Non-pigmented ciliary epithelial cell (primary cell): ENCODE measurements around the gene DLD.
"Not testable (repeated sequence)": the region's sequence is repeated elsewhere in the genome, so short reads cannot be mapped to it uniquely, and the experiment has no call there.

Experiments used
- DNase-seq: peaks from one replicate; pipeline ENCODE4 v3.0.0-alpha.2; 2010; ENCODE audit warnings: low read depth

Gene DLD, protein sequence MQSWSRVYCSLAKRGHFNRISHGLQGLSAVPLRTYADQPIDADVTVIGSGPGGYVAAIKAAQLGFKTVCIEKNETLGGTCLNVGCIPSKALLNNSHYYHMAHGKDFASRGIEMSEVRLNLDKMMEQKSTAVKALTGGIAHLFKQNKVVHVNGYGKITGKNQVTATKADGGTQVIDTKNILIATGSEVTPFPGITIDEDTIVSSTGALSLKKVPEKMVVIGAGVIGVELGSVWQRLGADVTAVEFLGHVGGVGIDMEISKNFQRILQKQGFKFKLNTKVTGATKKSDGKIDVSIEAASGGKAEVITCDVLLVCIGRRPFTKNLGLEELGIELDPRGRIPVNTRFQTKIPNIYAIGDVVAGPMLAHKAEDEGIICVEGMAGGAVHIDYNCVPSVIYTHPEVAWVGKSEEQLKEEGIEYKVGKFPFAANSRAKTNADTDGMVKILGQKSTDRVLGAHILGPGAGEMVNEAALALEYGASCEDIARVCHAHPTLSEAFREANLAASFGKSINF

GRCh38 chr7:107890962-107891635 lies at the start of gene DLD:
Gene DLD, plus strand, starts transcription at chr7:107891183. Its CDS starts 68 bp downstream, at chr7:107891251.
- DNase-seq = peak; percentile 58

DNA sequence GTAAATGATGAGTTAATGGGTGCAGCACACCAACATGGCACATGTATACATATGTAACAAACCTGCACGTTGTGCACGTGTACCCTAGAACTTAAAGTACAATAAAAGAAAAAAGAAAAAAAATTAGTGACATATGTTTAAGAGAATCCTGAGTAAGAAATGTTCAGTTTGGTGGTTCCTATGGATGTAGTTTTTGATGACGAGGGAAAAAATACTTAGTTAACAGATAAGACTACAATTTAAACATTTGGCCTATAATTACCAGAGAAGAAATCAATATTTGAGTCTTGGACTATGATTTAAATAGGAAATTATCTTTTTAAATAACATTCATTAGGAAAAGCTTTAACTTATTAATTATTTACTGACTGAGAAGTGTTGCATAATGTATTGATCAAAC lies 48.8 kb upstream of the DLD start:
- DNase-seq = no peak

- DNase-seq = no peak
These were observed 47.8 kb upstream of the DLD start for GRCh38 chr7:107843184-107843583.

DNA sequence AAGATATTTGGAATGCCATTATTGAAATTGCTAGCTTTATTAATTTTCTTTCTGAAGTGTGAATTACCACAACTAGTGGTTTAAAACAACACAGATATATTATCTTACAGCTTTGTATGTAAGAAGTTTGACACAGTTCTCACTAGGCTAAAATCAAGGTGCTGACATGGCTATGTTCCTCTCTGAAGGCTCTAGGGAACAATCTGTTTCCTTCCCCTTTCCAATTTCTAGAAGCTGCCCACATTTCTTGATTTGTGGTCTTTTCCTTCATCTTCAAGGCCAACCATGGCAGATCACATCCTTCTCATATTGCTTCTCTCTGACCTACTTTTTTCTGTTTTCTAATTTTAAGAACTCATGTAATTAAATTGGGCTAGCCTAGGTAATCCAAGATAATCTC lies 44.7 kb upstream of the DLD start:
- no peak for DNase-seq

GRCh38 chr7:107847168-107847835 lies 43.7 kb upstream of the DLD start:
- no peak for DNase-seq

DNA sequence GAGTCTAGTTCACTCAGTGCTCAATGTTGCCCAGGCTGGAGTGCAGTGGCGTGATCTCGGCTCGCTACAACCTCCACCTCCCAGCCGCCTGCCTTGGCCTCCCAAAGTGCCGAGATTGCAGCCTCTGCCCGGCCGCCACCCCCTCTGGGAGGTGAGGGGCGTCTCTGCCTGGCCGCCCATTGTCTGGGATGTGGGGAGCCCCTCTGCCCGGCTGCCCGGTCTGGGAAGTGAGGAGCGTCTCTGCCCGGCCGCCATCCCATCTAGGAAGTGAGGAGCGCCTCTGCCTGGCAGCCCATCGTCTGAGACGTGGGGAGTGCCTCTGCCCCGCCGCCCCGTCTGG lies 43.2 kb upstream of the DLD start:
- not testable (repeated sequence) for DNase-seq

- DNase-seq = not testable (repeated sequence)
These were observed 42.8 kb upstream of the DLD start for GRCh38 chr7:107848211-107848610.

DNA sequence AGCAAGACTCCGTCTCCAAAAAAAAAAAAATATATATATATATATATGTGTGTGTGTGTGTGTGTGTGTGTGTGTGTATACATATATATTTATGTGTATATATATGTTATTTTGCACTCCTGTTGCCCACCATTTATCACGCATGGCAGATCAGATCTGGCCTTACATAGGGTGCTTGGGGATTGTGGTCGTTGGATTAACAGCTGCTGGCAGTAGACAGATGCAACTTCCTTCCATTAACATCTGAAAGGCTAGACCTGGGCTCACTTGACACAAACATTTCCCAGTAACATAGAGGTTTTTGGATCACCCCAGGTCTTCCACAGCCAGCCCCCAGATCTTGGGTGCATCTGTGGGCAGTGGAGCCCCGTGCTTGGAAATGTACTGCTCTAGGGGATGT lies 40.8 kb upstream of the DLD start:
- DNase-seq = no peak

DNA sequence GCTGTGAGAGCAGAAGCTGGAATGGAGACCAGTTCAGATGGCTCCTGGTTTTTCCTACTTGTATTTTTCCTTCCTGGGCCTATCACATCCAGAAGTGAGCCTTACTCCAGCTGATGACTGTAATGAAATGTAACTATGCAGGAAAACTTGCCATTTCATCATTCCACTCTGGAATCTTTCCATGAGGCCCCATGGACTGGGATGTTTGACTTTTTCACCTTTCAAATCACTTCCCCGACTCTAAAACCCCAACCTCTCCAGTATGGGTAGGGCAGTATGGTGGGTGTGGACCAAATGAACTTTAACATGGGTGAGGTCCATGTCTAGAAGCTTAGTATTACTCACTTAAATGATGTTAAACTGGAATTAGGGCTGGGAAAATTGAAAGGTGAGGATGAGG lies 40.3 kb upstream of the DLD start:
- DNase-seq = no peak

GRCh38 chr7:107854454-107854853 lies 36.5 kb upstream of the DLD start:
- DNase-seq = no peak

DNA sequence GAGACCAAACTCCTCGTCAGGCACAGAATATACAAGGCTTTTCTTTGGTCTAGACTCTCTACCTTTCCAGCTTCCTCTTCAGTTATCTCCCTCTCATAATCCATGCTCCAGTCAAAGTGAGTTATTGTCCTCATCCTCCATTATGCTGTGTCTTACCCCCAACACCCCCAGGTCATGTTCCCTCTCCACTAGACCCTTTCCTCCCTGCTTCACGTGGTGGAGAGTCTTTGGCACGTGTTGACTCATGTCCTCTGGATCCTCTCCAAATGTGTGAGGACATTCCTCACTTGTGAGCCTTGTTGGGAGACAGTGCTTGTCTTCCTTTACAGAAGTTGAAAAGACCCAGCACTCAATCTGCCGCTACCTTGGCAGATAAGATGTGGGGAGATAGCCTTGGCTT lies 36.0 kb upstream of the DLD start:
- DNase-seq = no peak

DNA sequence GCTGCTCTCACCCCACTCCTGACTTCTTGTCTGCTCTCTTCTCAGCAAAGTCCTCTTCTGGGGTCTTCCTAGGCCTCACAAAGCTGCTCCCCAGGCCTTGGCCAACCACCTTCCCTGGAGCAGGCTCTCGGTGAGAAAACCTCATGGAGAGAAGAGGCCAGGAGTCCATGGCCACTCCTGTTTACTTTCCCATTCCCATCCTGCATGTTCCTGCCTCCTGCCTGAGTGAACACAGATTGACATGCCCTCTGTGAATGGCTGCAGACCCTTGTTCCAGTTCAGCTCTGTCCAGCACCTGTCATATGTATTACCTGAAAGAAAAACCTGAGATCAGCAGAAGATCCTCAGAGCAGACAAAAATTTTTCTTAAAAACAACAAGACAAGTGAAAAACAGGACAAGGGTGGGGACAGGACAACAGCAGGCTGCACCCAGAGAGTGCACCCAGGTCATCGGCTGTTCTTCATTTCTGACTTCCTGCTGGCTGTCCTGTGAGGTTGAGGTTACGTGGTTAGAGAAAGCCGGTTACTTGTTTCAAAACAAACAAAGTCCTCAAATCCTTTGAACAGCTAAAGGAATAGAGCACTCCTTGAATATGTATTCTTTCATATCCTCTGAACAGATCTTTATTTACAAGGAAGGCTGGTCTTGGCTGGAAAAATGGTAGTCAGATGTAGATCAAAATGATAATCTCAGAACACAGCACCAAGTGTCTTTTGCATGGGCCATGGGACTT lies 34.0 kb upstream of the DLD start:
- DNase-seq = no peak

- DNase-seq = peak; percentile 22
These were observed 33.5 kb upstream of the DLD start for GRCh38 chr7:107857541-107857912.

- DNase-seq = no peak
These were observed 32.7 kb upstream of the DLD start for GRCh38 chr7:107858280-107858679.

DNA sequence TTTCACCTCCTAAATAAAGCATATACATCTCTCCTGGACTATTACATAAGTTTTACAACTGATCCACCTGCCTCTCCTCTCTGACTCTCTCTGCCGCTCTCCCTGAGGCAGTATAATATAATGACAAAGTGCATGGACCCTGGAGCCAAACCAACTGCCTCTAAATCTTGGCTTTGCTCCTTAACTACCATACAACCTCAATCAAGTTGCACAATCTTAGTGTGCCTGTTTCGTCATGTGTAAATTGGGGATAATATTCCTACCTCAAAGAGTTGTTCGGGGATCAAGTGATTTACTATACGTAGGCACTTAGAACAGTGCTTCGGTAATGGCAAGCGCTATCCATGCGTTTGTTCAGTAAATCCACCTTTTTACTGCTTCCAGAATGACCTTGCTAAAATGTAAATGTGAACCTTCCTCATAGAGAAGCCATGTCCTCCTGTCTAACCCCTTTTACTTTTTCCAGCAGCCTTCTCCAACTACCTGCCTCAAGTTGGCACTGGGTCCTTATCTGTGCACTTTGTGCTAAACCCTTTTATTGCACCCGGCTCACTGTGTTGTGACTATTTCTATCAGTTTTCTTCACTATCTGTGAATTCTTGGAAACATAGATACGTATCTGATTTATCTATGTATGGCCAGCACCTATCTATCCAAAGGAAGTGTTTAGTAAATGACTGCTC lies 30.6 kb upstream of the DLD start:
- no peak for DNase-seq

- peak; percentile 23 for DNase-seq
These were observed 29.9 kb upstream of the DLD start for GRCh38 chr7:107860981-107861652.

DNA sequence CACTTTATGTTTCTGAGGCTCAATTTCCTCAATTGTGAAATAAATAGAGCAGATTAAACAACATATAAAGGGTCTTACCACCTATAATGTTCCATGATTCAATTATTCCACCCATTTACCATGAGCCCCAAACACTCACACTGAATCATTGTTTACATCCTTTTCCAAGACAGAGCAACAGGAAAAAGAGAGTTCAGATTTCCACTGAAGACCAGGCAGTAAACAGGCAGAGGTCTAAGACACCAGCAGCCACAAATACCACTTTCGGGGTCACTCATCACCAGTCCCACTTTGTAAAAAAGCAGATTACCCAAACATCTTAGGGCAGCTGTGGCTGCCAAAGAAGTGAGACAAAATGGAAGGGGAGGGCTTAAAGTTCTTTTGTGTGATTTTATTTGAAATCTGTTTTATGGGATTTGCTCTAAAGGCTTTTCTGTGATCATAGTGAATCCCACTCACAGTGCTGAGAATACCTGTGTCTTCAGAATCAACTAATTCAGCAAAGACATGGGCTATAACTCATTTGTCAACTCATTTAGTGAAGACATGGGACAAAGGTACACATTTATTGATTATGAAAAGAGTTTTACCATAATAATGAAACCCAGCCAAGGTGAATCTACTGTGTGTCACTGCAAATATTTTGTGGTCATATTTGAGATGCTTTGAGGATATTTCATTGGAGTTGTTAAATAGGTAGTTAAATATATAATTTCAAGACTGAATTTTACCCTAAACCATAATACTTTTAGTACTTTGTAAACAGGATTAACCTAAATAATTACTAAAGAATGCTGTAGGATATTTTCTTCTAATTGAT lies 24.8 kb upstream of the DLD start:
- no peak for DNase-seq

- DNase-seq = no peak
These were observed 23.0 kb upstream of the DLD start for GRCh38 chr7:107867858-107868466.

DNA sequence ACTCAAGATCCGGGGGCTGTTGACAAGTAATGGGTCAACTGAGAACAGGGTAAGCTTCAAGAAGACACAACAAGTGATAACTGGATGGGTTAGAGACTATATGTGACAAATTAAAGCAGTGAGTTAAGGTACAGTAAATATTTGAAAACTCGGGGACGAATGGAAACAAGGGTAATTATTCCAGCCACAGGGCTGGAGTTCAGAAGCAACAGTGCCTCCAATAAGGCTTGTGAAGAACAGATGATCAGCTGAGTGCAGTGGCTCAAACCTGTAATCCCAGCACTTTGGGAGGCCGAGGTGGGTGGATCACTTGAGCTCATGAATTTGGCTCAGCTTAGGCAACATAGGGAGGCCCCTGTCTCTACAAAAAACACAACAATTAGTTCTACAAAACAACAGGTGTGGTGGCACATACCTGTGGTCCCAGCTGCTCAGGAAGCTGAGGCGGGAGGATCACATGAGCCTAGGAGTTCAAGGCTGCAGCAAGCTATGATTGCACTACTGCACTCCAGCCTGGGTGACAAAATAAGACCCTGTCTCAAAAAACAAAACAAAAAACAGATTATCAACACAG lies 20.5 kb upstream of the DLD start:
- DNase-seq = no peak
